ENCODE measurements around the gene DNAH14.

Gene DNAH14

DNA sequence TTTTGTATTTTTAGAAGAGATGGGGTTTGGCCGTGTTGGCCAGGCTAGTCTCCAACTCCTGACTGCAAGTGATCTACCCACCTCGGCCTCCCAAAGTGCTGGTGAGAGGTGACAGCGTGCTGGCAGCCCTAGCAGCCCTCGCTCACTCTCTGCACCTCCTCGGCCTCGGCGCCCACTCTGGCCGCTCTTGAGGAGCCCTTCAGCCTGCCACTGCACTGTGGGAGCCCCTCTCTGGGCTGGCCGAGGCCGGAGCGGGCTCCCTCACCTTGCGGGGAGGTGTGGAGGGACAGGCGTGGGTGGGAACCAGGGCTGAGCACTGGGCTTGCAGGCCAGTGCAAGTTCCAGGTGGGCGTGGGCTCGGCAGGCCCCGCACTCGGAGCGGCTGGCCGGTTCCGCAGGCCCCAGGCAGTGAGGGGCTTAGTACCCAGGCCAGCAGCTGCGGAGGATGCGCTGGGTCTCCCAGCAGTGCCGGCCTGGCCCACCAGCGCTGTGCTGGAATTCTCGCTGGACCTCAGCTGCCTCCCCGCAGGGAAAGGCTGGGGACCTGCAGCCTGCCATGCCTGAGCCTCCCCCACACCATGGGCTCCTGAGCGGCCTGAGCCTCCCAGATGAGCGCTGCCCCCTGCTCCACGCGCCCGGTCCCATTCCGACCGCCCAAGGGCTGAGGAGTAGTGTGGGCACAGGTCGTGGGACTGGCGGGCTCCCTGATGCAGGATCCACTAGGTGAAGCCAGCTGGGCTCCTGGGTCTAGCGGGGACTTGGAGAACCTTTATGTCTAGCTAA is 501.8 kb downstream of the DNAH14 start:
- no peaks in the 10 kb centered on the region for H3K27me3 ChIP-seq (ENCODE audit: control insufficient read depth, insufficient read depth, low read length)
- H3K9me3 ChIP-seq (ENCODE audit: control insufficient read depth, low read length): no peaks in the 10 kb centered on the region
- no peak overlapping the region for H3K9ac ChIP-seq (ENCODE audit: low read length)
- H3K36me3 ChIP-seq (ENCODE audit: control insufficient read depth, insufficient read depth, low read length): no peaks in the 10 kb centered on the region
- H3K4me1 ChIP-seq (ENCODE audit: control insufficient read depth, insufficient read depth, low read length): peaks cover 5% of the 10 kb centered on the region
- H3K4me3 ChIP-seq (ENCODE audit: low read length): no peak overlapping the region

- H3K4me3 ChIP-seq (ENCODE audit: low read length): no peak overlapping the region
- no peaks in the 10 kb centered on the region for H3K36me3 ChIP-seq (ENCODE audit: control insufficient read depth, insufficient read depth, low read length)
- no peaks in the 10 kb centered on the region for H3K27me3 ChIP-seq (ENCODE audit: control insufficient read depth, insufficient read depth, low read length)
- no peaks in the 10 kb centered on the region for H3K4me1 ChIP-seq (ENCODE audit: control insufficient read depth, insufficient read depth, low read length)
- H3K9ac ChIP-seq (ENCODE audit: low read length): no peak overlapping the region
- H3K9me3 ChIP-seq (ENCODE audit: control insufficient read depth, low read length): no peaks in the 10 kb centered on the region
Observed at GRCh38 chr1:225434046-225434445, 504.6 kb downstream of the DNAH14 start.

DNA sequence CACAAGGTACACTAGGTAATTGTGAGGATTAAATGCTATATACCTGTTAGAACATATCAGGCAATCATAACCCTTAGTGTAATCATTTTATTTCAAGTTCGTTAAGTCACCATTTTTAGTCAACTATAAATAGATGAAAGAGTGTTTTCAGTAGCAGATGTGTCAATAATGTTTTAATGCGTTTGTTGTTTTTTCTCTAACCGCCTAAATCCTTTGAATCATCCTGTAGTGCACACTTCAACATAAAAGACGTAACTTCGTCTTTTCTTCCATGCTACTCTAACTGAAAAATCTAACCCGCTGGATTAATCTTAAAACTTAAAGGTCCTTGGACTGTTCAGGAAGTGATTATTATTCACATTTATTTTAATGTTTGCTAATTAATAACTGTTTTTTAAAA is 505.6 kb downstream of the DNAH14 start:
- no peak overlapping the region for H3K9ac ChIP-seq (ENCODE audit: low read length)
- H3K9me3 ChIP-seq (ENCODE audit: control insufficient read depth, low read length): no peaks in the 10 kb centered on the region
- no peaks in the 10 kb centered on the region for H3K36me3 ChIP-seq (ENCODE audit: control insufficient read depth, insufficient read depth, low read length)
- peaks cover 4% of the 10 kb centered on the region for H3K4me1 ChIP-seq (ENCODE audit: control insufficient read depth, insufficient read depth, low read length)
- H3K27me3 ChIP-seq (ENCODE audit: control insufficient read depth, insufficient read depth, low read length): no peaks in the 10 kb centered on the region
- no peak overlapping the region for H3K4me3 ChIP-seq (ENCODE audit: low read length)

GRCh38 chr1:225435487-225435886 is 506.0 kb downstream of the DNAH14 start:
- Histone ChIP-seq H3K4me3 (ENCODE audit: low read length) (no peak overlapping the region), H3K36me3 (ENCODE audit: control insufficient read depth, insufficient read depth, low read length) (no peaks in the 10 kb centered on the region), H3K27me3 (ENCODE audit: control insufficient read depth, insufficient read depth, low read length) (no peaks in the 10 kb centered on the region), H3K9ac (ENCODE audit: low read length) (no peak overlapping the region), H3K9me3 (ENCODE audit: control insufficient read depth, low read length) (no peaks in the 10 kb centered on the region), H3K4me1 (ENCODE audit: control insufficient read depth, insufficient read depth, low read length) (peaks cover 8% of the 10 kb centered on the region)

DNA sequence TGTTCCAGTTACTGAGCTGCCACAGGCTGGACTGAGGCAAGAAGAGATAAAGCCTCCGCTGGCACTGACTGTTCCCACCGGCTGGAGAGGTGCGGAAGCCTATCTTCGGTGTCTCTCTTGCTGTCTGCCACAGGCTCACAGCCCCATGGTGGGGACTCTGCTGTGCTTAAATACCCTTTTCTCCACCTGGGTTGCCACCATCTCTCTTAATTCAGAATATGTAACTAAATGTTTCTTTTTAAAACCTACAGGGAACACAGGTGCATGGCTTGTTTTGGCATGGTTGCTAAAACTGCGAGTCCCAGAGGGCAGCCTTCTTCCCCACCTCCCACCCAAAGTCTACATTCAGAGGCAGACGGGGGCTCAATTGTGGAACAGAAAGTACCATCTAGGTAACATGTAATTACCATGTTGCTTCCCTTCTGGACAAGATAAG is 506.5 kb downstream of the DNAH14 start:
- no peaks in the 10 kb centered on the region for H3K36me3 ChIP-seq (ENCODE audit: control insufficient read depth, insufficient read depth, low read length)
- no peak overlapping the region for H3K4me3 ChIP-seq (ENCODE audit: low read length)
- no peaks in the 10 kb centered on the region for H3K9me3 ChIP-seq (ENCODE audit: control insufficient read depth, low read length)
- no peak overlapping the region for H3K9ac ChIP-seq (ENCODE audit: low read length)
- no peaks in the 10 kb centered on the region for H3K27me3 ChIP-seq (ENCODE audit: control insufficient read depth, insufficient read depth, low read length)
- H3K4me1 ChIP-seq (ENCODE audit: control insufficient read depth, insufficient read depth, low read length): peaks cover 12% of the 10 kb centered on the region

GRCh38 chr1:225437710-225438437 is 508.4 kb downstream of the DNAH14 start:
- Histone ChIP-seq H3K4me3 (ENCODE audit: low read length) (no peak overlapping the region), H3K4me1 (ENCODE audit: control insufficient read depth, insufficient read depth, low read length) (peaks cover 30% of the 10 kb centered on the region), H3K27me3 (ENCODE audit: control insufficient read depth, insufficient read depth, low read length) (no peaks in the 10 kb centered on the region), H3K9me3 (ENCODE audit: control insufficient read depth, low read length) (no peaks in the 10 kb centered on the region), H3K9ac (ENCODE audit: low read length) (no peak overlapping the region), H3K36me3 (ENCODE audit: control insufficient read depth, insufficient read depth, low read length) (no peaks in the 10 kb centered on the region)

DNA sequence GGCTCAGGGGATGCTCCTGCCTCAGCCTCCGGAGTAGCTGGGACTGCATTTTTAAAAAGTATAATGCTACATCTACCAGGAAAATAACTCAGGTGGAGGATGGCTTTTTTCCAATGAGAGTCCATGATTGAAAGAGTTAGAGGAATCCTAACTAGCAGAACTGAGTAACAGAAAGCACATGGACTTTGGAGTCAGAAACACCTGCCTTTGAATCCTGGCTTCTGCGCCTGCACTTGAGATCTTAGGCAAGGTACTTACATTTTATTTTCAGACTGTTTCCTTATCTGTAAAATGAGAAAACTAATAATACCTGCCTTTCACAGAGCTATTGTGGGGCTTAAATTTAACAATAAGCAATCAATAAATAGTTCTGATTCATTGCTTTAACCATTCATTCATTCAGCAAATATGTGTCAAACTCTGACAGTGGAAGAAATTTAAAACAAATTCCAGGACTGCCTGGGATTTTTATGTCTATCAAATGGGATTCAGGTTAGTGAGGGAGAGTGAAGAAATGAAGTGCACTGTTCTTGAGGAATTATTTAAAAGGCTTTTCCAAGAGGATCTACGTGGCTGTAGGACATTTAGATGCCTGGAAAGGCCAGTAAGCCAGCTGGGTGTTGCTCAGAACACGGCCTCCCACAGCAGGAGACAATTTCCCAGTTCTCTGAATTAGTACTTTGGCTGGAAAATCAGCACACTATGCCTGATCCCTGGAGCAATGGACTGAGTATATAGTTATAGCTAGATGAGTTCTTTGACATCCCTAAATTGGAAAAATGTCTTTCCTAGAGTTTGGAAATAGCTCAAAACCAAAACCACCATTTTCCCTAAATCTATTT is 511.1 kb downstream of the DNAH14 start:
- peaks cover 41% of the 10 kb centered on the region for H3K4me1 ChIP-seq (ENCODE audit: control insufficient read depth, insufficient read depth, low read length)
- H3K36me3 ChIP-seq (ENCODE audit: control insufficient read depth, insufficient read depth, low read length): no peaks in the 10 kb centered on the region
- no peaks in the 10 kb centered on the region for H3K27me3 ChIP-seq (ENCODE audit: control insufficient read depth, insufficient read depth, low read length)
- no peak overlapping the region for H3K9ac ChIP-seq (ENCODE audit: low read length)
- H3K9me3 ChIP-seq (ENCODE audit: control insufficient read depth, low read length): no peaks in the 10 kb centered on the region
- no peak overlapping the region for H3K4me3 ChIP-seq (ENCODE audit: low read length)

DNA sequence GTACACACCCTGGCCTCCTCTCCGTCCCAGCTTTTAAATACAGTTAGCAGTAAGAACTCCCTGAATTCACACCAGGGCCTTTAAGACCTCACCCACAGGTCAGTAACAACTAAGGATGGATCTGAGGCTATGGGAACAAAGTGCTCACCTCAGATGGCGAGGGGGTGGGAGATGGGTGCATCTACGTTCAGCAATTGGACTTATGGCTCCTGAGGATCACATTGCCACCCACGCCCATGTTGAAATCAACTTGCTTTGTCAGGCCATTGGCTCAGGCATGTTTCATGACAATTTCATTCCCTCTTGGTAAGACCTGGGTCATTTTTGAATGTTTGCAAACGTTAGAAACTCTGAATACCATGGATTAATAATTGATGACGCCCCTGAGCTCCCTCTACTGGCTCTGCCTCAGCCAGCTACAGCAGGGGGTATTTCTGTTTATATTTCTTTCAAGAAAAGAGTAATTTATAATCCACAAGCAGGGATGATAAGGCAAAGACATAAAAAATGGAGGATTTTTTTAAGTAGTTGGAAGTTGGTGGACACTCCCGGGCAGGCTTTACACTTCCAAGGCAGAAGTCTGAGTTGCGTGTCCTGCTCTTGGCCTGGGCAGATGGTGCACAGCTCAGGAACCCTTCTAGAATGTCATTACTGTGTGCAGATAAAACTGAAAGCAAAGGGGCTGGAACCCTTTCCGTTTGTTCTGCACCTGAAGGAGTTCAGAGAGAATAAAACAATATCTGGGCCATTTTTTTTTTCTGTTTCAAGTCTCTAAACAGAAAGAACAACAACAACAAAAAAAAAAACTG is 512.0 kb downstream of the DNAH14 start:
- Histone ChIP-seq H3K9me3 (ENCODE audit: control insufficient read depth, low read length) (no peaks in the 10 kb centered on the region), H3K9ac (ENCODE audit: low read length) (no peak overlapping the region), H3K4me3 (ENCODE audit: low read length) (no peak overlapping the region), H3K36me3 (ENCODE audit: control insufficient read depth, insufficient read depth, low read length) (no peaks in the 10 kb centered on the region), H3K27me3 (ENCODE audit: control insufficient read depth, insufficient read depth, low read length) (no peaks in the 10 kb centered on the region), H3K4me1 (ENCODE audit: control insufficient read depth, insufficient read depth, low read length) (peaks cover 50% of the 10 kb centered on the region)

DNA sequence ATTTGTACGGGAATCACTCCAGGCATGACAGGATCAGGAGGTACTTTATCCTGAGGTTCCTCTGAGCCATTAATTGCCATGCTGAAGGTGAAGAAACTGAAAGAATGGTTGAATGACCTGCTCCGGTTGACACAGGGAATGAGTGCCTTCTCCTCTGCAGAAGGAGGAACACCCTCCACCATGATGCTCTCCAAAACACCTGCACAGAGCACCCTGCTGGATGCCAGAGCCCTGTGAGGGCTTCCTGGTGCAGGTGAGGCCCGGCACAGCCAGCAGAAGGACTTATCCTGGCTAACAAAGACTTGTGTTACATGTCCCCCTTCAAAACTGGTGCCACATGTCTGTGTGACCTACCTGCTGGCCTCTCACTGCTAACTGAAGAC is 512.6 kb downstream of the DNAH14 start:
- Histone ChIP-seq H3K4me3 (ENCODE audit: low read length) (no peak overlapping the region), H3K27me3 (ENCODE audit: control insufficient read depth, insufficient read depth, low read length) (no peaks in the 10 kb centered on the region), H3K9me3 (ENCODE audit: control insufficient read depth, low read length) (no peaks in the 10 kb centered on the region), H3K9ac (ENCODE audit: low read length) (no peak overlapping the region), H3K4me1 (ENCODE audit: control insufficient read depth, insufficient read depth, low read length) (peaks cover 56% of the 10 kb centered on the region), H3K36me3 (ENCODE audit: control insufficient read depth, insufficient read depth, low read length) (no peaks in the 10 kb centered on the region)

DNA sequence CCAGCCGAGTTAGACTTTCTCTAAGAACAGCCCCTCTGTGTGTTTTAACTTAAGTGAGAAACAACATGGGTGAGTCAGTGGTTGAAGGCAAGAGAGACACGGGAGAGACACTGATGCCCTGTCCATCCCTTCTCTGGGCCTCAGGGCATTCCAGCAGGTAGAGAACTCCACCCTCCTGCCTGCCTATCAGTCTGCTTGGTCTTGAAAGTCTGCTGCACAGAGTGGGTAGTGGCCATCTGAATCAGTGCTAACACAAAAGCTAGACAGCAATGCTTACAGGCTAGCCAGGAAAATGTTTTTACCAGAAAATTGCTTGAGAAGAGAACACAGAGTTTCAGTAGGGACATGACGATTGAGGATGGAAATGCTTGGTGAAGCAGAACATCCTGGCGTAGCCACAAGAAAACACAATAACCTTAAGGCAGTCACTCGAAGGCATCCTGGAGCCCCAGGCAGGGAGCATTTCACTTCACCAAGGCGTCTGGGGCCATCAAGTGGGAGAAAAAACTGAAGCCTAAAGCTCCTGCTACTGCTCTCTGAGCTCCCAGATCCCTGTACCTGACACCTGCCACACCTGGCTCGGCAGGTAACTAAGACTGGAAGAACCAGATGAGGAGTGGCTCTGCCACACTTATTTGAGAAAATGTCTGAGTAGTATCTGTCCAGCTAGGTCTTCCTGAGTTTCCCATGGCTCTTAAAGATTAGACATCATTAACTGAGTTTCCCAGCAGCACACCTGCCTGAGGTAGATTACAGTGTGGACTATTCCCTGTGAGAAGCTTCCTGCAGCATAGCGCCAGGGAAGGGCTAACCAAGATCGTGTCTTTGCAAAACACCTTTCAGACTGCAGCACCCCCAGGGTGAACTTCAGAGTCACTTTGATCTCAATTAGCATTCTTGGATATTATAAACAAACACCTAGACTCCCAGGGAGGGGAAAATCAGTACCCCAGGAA is 516.4 kb downstream of the DNAH14 start:
- H3K36me3 ChIP-seq (ENCODE audit: control insufficient read depth, insufficient read depth, low read length): no peaks in the 10 kb centered on the region
- no peaks in the 10 kb centered on the region for H3K27me3 ChIP-seq (ENCODE audit: control insufficient read depth, insufficient read depth, low read length)
- H3K4me1 ChIP-seq (ENCODE audit: control insufficient read depth, insufficient read depth, low read length): peaks cover 67% of the 10 kb centered on the region
- no peak overlapping the region for H3K4me3 ChIP-seq (ENCODE audit: low read length)
- no peaks in the 10 kb centered on the region for H3K9me3 ChIP-seq (ENCODE audit: control insufficient read depth, low read length)
- H3K9ac ChIP-seq (ENCODE audit: low read length): peak overlapping the region; percentile 36

DNA sequence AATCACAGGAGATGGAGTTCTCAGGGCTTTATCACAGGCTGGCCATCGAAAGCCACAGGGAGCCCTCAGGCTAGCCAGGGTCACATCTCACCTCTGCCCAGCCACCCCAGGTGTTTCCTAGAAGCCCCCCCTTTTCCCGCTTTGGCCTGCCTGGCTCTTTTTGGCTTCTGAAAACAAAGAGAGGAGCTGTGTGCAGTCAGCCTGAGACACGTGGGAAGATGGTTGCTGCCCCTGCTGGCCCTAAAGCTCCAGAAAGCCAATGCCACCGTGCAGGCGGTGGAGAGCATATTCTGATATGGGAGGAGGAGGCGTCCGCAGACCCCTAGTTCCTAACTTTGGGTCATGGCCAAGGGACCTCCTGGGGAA is 517.1 kb downstream of the DNAH14 start:
- no peaks in the 10 kb centered on the region for H3K36me3 ChIP-seq (ENCODE audit: control insufficient read depth, insufficient read depth, low read length)
- H3K27me3 ChIP-seq (ENCODE audit: control insufficient read depth, insufficient read depth, low read length): no peaks in the 10 kb centered on the region
- H3K4me1 ChIP-seq (ENCODE audit: control insufficient read depth, insufficient read depth, low read length): peaks cover 60% of the 10 kb centered on the region
- H3K9ac ChIP-seq (ENCODE audit: low read length): peak overlapping the region; percentile 36
- H3K9me3 ChIP-seq (ENCODE audit: control insufficient read depth, low read length): no peaks in the 10 kb centered on the region
- H3K4me3 ChIP-seq (ENCODE audit: low read length): no peak overlapping the region
